GM21367 (cell line): ENCODE results near the gene HPD.

Experiments used
- ATAC-seq: cut with Tn5 transposase; IDR thresholded peaks from one replicate; pipeline ENCODE4 v1.9.1; 2021; ENCODE audit not compliant: unreplicated experiment

HPD gene

DNA sequence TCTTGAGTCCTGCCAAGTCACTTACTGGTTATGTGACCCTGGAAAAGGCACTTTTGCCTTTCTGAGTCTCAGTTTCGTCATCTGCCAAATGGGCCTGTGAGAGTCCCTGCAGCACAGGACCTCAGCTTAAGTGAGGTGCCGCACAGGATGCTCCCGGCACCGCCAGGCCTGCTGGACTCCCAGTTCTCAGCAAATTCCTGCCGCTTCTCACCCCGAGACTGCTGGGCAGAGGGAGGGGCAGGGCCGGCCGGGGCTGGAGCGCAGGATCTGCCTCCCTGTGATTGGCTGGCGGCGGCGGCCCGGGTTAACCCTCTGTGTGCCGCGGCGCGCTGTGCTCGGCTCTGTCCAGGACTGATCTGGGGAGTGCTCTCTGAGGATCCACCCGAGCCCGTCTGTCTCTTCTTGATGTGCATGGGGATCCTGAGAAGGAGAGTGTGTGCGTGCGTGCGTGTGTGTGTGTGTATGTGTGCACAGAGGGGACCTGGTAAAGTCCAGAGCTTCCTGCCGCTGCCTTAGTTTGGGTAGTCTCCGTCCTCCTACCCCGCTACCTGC lies 46.3 kb downstream of the HPD start:
- no peak for ATAC-seq

DNA sequence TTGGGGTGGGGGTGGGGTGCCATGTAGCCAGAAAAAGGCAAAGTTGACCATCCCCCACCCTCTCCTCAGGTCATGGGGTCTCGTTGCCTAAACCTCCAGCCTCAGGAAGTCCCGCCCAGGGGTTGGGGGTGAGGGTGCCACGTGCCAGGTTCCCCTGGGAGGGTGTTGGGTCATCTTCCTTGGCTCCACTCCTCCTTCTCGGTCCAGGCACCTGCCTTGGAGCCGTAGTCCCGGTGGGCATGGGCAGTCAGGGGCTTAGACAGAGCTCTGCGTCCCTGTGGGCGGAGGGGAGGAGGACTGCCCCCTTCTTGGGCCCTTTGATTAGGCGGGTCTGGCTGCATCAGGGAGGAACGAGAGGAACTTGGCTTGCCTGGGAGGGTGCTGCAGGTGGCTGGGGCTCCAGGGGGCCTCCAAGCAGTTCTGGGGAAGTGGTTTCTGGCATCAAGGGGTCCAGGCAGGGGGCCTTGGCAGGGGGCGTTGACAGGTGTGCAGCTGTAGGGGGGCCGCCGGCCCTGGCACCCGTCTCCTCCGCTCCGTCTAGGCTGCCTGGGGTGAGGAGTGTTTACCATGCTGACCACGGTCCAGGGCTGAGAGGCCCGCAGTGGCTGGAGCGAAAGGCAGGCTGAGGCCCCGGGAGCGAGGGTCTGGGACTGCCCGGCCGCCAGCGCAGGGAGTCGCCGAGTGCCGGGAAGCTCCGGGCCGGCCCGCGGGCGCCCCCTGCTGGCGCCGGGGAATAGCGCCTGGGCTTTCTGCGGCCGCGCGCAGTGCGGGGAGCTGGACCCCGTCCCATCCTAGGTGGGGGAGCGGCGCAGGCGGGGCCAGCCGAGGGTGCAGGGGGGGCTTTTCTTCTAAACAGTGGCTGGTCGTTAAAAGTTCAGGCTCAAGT lies 47.0 kb downstream of the HPD start:
- peak; percentile 44 for ATAC-seq

DNA sequence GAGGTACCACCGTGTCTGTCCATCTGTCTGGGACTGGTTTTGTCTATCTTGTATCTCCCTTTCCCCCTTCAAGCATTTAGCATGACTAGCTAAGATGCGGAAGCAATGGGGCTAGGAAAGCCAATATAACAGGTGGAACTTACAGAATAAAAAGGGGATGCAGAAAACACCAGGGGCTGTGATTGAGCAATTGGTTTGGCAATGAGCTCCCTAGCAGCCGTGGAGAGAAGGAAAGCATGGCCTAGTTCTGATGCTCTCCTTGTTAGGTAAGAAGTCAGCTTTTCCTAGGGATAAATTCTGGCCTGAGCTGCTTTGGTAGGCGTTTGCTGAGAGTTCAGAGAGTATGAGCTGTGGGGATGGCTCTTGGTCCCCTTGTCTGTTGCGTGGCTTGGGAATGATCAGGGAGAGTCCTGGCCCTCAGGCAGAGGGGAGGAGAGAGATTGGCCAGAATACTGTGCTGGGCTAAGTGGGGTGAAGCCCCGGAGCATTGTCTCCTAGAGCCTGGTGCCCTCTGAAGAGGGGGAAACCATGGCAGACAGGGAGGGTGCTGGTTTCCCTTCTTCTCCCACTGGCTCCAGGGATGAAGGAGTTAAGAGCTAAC lies 47.7 kb downstream of the HPD start:
- no peak for ATAC-seq

DNA sequence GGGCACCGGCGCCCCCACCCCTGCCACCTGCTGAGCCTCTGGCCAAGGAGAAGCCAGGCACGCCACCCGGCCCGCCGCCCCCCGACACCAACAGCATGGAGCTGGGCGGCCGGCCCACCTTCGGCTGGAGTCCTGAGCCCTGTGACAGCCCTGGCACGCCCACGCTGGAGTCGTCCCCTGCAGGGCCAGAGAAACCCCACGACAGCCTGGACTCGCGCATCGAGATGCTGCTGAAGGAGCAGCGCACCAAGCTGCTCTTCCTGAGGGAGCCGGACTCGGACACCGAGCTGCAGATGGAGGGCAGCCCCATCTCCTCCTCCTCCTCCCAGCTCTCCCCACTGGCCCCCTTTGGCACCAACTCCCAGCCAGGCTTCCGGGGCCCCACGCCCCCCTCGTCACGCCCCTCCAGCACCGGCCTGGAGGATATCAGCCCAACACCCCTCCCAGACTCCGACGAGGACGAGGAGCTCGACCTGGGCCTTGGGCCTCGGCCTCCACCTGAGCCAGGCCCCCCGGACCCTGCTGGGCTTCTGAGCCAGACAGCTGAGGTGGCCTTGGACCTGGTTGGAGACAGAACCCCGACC lies 48.3 kb downstream of the HPD start:
- no peak for ATAC-seq

DNA sequence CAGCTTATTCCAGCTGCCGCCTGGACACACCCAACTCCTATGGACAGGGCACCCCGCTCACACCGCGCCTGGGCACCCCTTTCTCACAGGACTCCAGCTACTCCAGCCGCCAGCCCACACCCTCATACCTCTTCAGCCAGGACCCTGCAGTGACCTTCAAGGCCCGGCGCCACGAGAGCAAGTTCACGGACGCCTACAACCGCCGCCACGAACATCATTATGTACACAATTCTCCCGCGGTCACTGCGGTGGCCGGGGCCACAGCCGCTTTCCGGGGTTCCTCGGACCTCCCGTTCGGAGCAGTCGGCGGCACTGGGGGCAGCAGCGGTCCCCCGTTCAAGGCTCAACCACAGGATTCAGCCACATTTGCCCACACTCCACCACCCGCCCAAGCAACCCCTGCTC lies 48.9 kb downstream of the HPD start:
- no peak for ATAC-seq

DNA sequence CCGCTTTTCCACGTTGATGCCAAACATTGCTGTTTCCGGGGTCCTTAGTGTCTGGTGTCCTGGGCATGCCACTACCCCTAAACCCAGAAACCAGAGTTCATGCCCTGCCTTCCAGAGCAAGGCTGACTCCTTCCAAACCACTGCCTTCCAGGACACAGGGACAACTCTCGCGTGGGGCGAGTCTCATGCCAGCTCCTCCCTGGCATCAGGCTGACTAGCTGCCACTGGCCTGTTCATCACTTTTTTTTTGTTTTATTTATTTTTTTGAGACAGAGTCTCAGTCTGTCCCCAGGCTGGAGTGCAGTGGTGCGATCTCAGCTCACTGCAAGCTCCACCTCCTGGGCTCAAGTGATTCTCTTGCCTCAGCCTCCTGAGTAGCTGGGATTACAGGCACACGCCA lies 50.0 kb downstream of the HPD start:
- no peak for ATAC-seq

DNA sequence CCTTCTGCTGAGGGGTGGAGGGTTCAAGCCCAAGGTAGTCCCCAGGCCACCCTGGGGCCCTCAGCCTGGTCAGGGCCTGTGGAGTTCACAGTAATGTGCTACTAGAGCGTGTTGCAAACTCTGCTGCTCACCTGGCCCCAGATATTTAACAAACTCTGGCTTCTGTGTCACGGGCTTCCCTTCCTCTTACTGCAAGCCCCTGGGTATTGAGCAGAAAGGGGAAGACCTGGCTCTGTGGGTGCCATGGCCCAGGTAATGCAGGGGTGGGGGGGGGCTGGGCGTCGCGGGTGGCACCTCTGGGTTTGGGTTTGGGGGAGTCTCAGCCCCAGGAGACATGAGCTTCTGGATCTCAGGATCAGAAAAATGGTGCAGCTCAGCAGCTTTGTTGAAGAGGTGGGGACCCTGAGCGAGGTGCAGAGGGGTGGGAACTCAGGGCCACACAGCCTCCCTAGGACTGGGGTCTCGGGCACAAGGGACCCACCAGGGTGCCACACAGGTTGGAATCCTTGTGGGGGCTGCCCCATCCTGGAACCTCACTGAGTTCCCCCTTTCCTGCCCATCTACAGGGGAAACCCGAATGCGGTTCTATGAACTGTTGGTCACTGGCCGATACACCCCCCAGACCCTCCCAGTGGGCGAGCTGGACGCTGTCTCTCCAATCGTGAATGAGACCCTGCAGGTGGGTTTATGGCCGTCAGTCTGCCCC lies 50.9 kb downstream of the HPD start:
- no peak for ATAC-seq

DNA sequence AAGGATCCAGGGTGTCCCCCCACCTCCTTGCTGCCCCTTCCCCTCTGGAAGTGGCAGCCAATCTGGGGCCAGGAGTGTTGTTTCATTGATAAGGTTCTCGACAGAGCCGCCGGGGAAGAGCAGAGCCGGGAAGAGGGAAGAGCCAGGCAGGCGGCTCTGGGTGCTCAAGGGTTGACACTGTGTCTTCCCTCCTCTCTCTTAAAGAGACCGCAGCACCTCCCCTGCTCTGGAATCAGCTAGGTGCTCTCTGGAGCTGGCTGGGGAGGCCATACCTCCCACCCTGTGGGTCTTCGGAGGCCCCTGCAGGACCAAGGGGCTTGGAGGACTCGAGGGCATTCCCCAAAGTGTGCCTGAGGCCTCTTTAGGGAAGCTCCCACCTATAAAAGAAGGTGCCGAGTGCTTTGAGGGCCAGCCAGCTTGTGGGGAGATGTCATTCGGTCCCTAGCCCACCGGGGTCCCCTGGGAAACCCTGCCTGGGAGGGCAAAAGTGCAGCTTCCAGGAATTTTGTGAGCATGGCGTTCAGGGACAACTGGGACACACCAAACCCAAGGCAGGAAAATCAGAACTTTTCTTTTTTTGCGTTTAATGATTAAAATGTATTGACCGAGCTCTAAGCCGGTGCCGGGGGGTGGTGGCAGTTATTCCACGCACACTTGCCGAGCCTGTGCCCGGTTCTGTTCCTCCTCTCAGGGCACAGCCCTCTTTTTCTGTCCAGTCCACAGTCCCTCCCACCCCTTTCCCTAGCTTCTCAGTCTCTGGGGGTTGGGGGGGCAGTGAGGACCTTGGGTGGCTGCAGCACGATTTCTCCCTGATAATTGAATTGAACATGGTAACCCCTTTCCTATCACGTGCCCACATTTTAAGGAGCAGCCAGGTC lies 51.9 kb downstream of the HPD start:
- ATAC-seq: no peak

DNA sequence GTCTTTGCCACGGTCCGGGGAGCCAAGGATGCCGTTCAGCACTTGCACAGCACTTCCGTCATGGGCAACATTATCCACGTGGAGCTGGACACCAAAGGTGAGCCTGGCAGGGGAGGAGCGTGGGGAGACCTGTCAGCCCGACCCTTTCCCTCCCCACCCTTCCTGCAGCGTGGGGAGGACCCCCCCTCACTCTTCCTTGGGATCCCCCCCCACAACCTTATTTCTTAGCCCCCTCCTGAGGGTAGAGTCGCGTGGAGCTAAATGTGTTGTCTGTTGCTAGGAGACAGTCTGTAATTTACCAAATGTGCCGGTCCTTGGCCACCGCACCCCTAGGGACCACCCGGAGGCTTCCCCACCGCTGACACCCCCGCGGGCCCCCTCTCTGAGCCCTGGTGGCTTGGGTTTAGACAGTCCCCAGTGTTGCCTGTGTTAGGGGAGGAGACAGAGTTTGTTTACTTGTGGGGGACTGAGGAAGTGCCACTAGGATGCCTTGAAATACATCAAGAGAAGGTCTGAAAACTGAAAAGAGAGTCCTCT lies 52.6 kb downstream of the HPD start:
- ATAC-seq: no peak

DNA sequence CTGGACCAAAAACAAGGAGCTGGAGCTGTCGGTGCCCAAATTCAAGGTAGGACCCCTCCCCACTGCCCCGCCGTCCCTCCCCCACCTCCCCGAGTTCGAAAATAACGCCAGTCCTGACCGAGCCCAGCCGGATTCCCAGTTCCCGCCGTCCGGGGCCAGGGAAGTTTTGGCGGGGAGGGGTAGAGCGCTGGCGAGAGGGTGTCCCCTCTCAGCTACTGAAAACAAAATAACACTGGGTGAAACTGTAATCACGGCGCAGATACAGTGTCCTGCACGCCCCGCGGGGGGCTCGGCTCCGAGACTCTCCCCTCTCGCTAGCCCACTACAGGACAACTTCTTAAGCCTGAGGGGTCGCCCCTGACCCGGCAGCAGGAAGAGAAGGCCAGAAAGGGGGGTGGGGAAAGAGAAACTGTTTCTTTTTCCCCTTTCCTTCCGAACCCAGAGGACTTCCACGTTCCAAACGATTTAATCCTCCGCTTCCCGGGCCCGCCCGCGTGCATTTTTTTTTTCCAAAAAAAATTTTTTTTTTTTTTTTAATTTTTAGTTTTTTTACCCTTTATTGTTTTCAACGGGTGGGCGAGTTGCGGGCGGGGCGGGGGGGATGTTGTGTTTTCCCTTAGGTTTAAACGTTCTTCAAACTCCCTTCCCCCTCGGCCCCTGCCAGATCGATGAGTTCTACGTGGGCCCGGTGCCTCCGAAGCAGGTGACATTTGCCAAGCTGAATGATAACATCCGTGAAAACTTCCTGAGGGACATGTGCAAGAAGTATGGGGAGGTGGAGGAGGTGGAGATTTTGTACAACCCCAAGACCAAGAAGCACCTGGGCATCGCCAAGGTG lies 53.3 kb downstream of the HPD start:
- no peak for ATAC-seq

DNA sequence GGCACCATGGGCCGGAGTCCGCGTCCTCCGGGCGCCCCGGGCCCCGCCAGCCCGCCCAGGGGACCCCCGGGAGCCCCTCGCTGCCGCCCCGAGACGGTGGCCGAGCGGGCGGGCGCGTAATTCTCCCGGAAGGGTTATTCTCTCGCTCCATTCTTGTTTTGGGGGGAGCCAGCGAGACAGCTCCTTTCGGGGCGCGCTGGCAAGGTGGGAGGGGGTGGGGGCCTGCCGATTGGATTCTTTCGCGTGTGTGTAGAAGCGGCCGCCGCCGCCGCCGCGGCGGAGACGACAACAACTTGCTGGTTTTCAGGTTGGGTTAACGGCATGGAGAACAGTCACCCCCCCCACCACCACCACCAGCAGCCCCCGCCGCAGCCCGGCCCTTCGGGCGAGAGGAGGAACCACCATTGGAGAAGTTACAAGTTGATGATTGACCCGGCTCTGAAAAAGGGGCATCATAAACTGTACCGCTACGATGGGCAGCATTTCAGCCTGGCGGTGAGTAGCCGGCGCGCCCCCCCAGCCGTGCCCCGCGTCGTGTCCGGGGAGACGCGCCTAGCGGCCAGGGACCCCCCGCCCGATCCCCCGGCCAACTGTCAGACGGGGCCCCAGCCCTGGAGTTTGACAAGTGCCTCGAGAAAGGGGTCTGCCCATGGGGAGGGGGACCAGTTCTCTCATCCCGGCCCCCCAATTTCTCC lies 54.1 kb downstream of the HPD start:
- no peak for ATAC-seq

DNA sequence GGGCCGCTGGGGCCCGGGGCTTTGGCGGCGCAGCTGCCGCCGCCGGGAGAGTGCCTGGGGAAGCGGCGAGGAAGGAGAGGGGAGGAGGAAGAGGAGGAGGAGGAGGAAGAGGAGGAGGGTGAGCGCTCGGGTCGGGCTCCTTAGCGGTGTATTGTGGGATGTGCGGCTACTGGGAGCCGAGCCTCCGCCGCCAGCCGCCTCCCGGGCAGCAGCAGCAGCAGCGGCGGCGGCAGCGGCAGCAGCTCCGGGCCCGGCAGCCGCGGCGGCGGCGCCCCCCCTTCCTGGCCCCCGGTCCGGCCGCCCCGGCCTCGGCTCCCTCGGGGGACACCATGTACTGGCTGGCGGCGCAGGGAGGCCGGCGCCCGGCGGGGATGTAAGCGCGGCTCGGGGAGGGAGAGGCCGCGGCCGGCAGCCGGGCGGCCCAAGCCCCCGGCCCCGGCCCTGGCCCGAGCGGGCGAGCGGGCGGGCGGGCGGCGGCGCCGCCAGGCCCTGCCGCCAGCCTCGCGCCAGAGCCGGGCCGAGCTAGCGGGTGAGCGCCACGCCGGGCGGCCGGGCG lies 54.7 kb downstream of the HPD start, which contains the start of gene SETD1B:
SETD1B (plus strand) TSS at position 149 of the 556 bp plus-strand sequence. CDS start 729 bp downstream, outside the sequence.
- ATAC-seq: no peak

DNA sequence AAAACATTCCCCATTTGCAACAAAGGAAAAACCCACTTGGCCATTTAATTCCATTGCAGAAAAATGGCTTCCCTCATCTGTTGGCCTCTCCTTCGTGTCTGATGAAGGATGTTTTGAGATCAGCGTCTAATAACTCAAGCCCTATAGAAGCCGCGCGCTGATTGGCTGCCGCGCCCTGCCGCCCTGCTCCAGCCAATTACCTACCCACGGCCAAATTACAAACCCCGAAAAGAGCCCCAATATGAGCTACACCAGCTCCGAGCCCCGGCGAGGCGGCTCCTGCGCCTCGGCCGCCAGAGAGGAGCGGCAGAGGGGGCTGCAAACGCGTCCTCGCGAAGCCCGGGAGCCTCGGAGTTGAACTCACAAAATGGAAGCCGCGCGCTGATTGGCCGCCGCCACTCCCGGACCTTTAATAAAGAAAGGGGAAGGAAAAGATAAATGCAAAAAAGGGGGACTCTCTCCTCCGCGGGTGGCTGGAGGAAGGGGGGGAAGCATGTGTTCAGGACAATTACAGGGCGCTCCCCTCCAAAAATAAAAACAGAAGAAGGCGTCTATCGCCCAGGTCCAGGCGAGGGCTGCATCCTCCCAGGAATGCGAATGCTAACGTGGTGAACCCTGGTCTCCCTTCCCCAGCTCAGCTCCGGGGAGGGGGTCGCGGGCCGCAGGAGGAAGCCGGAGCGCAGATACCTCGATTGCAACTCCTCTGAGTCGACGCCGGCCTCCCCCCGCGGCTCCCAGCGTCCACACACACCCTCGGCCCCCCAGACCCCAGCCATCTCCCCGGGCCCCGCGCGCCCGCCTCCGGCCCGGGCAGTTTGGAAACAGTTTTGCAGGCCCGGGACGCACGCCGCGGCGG lies 55.6 kb downstream of the HPD start:
- peak; percentile 33 for ATAC-seq

DNA sequence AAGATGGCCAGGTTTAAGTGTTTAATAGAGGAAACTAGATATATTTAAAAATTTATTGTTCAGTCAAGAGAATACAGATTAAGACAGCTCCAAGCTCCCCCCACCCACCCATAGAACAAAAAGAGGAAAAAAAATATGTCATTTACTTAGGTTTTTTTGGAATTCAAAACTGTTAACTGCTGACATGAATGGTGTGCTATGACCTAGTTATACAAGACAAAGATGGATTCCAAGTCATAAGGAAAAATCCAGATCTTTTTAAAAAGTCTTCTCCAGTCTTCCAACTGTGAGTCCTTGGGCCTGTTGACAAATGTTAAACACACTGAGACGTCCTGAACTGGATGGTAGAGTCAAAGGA lies 56.2 kb downstream of the HPD start:
- ATAC-seq: no peak

DNA sequence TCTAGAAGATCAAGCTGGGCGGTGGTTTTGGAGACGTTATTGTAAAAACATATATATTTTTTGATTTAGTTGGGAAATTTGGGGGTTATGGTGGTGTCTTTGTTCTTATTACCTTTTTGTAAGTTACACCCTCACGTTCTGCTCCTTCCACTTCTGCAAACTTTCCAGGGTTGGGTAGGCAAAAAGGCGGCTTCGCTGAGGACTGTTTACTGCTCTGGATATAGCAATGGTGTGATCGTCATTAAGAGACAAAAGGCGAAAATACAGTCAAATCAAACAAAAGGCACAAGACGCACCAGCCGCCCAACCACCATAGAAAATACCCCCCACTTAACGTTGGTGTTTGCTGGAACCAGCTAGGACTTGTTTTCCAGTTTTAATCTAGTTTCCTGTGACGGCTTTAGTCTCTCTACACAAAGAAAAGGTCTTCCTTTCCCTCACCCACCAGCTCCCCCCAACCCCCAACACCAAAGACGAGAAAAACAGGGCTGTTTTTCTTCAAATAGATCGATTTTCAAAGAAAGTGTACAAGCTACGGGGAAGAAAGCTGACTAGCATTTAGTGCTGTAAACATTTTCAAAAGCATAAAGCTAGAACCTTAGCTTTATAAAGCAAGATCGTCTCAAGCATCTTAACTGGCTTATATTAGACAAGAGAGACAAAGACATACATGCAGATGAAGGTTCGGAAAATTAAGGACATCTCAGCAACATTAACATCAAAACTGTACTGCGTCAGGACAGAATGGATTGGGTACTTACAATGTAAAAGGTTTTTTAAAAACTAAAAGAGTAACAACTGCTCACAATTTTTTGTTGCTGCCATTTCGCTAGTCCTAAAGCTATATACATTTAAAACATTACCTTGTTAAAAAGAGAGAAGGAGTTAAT lies 56.8 kb downstream of the HPD start:
- no peak for ATAC-seq
